ENCODE results near the gene TMEM80. TPM values are rescaled to one million over a fixed set of nuclear protein-coding genes. Genes with fewer than 3 reads are reported as not detected.

Gene TMEM80
- total RNA-seq, 1 donor from 2014 or later = 12.8 TPM

DNA sequence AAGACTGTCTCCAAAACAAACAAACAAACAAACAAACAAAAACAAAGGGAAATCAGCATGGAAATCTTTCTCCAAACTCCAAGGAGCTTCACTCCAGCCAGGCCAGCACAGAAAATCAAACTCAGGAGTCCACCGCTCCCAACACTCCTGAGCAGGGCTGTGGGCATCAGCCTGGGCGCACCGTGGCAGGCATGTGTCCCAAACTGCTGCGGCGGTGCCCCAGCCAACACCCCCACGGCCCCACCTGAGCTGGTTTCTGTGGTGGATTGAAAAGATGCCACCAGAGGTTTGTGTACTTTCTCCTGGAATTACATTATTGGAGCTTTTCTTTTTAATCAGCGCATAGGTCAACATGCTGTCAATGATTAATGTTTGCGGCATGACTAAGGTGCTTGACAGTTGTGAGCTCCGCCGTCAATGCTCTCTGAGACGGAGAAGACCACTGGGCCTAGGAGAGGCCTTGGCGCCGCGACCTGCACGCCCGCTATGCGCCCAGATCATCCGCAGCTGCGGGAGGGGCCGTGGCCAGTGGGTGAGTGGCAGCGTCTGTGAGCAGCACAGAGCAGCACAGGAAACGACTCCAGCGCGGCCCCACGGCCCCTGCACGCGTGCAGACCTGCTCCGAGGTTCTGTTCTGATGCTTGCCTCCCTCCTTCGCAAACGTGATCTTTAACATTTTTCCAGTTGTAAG, 40.4 kb upstream of the TMEM80 start:
- intact Hi-C loops (cut with DNase I) = no loop called here
- Histone ChIP-seq H3K27me3 (no peaks in the 10 kb centered on the region), H3K36me3 (peaks cover 0 to 15% of the 10 kb centered on the region in 2 donors)

DNA sequence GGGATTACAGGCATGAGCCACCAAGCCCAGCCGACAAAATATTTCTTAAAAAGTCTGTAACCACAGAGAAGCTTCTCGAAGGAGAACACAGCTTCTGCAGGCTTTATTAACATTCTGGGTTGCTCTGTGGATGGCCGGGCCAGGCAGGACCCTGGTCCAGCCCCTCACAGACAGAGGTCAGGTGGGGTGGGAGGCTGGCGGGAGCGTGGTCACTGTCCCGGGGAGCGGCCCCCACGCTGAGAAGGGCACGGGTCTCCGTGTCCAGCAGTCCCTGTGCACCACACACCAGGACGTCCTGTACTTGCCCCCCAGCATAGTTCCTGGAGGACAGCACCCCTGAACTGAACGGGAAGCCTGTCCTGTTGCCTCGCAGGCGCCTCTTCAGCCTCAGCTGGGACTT, 39.2 kb upstream of the TMEM80 start:
- H3K4me3 ChIP-seq = no peak overlapping the region
- no peaks in the 10 kb centered on the region for H3K27me3 ChIP-seq
- TF ChIP-seq POLR2AphosphoS5 (IDR thresholded peaks at IDR 0.05; ENCODE audit: insufficient read depth in 1 of 2, low read depth in 1 of 2) (no peak), POLR2A (IDR thresholded peaks at IDR 0.05) (no peak)
- TF ChIP-seq, protein P1, sequence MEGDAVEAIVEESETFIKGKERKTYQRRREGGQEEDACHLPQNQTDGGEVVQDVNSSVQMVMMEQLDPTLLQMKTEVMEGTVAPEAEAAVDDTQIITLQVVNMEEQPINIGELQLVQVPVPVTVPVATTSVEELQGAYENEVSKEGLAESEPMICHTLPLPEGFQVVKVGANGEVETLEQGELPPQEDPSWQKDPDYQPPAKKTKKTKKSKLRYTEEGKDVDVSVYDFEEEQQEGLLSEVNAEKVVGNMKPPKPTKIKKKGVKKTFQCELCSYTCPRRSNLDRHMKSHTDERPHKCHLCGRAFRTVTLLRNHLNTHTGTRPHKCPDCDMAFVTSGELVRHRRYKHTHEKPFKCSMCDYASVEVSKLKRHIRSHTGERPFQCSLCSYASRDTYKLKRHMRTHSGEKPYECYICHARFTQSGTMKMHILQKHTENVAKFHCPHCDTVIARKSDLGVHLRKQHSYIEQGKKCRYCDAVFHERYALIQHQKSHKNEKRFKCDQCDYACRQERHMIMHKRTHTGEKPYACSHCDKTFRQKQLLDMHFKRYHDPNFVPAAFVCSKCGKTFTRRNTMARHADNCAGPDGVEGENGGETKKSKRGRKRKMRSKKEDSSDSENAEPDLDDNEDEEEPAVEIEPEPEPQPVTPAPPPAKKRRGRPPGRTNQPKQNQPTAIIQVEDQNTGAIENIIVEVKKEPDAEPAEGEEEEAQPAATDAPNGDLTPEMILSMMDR (IDR thresholded peaks at IDR 0.05) = no peak
- H3K36me3 ChIP-seq = peaks cover 0 to 4% of the 10 kb centered on the region in 2 donors
- DNase-seq (ENCODE audit: extremely low spot score in 2 of 2) = no peak
- no peak overlapping the region for H3K27ac ChIP-seq
- intact Hi-C loops (cut with DNase I) = no loop called here
- no peaks in the 10 kb centered on the region for H3K9me3 ChIP-seq
- H3K4me1 ChIP-seq = peaks cover 4% of the 10 kb centered on the region

More for the DNA sequence above, 40.4 kb upstream of the TMEM80 start:
- Histone ChIP-seq H3K9me3 (no peaks in the 10 kb centered on the region), H3K4me3 (no peak overlapping the region), H3K4me1 (peaks cover 4% of the 10 kb centered on the region), H3K27ac (no peak overlapping the region)
- TF ChIP-seq, protein P1 (IDR thresholded peaks at IDR 0.05) = no peak
- no peak for TF ChIP-seq POLR2AphosphoS5 (IDR thresholded peaks at IDR 0.05; ENCODE audit: insufficient read depth in 1 of 2, low read depth in 1 of 2)
- TF ChIP-seq POLR2A (IDR thresholded peaks at IDR 0.05) = no peak
- DNase-seq (ENCODE audit: extremely low spot score in 2 of 2) = no peak

DNA sequence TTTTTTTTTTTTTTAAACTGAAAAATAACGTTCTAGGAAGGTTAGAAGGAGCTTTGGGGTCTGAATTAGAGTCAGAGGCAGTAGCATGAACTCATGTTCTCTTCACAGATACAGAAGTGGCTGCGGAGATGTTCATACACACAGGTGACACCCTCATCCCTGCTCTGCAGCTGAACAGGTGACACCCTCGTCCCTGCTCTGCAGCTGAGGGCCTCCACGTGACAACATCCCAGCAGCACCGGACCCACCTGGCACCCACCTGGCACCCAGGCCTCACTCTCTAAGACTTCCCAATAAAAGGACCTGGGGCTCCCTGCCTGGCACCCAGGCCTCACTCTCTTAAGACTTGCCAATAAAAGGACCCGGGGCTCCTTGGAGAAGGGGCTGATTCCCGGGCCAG, 38.8 kb upstream of the TMEM80 start:
- Histone ChIP-seq H3K36me3 (peaks cover 0 to 4% of the 10 kb centered on the region in 2 donors), H3K9me3 (no peaks in the 10 kb centered on the region), H3K4me1 (peaks cover 4% of the 10 kb centered on the region), H3K4me3 (no peak overlapping the region), H3K27ac (no peak overlapping the region), H3K27me3 (no peaks in the 10 kb centered on the region)
- no peak for DNase-seq (ENCODE audit: extremely low spot score in 2 of 2)
- intact Hi-C loops (cut with DNase I) = no loop called here
- TF ChIP-seq POLR2AphosphoS5 (IDR thresholded peaks at IDR 0.05; ENCODE audit: insufficient read depth in 1 of 2, low read depth in 1 of 2) = no peak
- no peak for TF ChIP-seq POLR2A (IDR thresholded peaks at IDR 0.05)
- TF ChIP-seq, protein P1 (IDR thresholded peaks at IDR 0.05) = no peak

DNA sequence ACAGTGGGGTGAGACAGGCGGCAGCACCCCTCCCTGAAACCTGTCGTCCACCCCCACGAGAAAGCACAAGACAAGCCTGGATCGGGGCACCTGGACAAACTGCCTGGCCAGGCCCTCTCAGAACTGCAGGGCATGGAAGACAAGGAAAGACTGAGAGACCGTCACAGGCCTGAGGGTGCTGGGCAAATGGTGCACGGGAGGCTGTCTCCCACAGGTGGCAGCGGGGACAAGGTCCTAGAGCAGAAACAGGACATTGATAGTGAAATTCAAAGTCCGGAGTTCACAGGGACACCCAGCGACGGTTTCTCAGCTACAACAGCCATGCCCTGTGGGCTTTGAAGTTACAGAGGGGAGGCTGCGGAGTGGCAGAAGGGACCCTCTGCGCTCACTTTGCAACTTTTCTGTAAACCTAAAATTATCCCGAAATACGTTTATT, 37.9 kb upstream of the TMEM80 start:
- H3K9me3 ChIP-seq = no peaks in the 10 kb centered on the region
- no peak overlapping the region for H3K4me3 ChIP-seq
- peaks cover 0 to 4% of the 10 kb centered on the region in 2 donors for H3K36me3 ChIP-seq
- no peak overlapping the region for H3K27ac ChIP-seq
- TF ChIP-seq, protein P1 (IDR thresholded peaks at IDR 0.05) = no peak
- no peak for TF ChIP-seq POLR2A (IDR thresholded peaks at IDR 0.05)
- TF ChIP-seq POLR2AphosphoS5 (IDR thresholded peaks at IDR 0.05; ENCODE audit: insufficient read depth in 1 of 2, low read depth in 1 of 2) = no peak
- H3K4me1 ChIP-seq = peaks cover 4% of the 10 kb centered on the region
- no peak for DNase-seq (ENCODE audit: extremely low spot score in 2 of 2)
- intact Hi-C loops (cut with DNase I) = no loop called here
- H3K27me3 ChIP-seq = no peaks in the 10 kb centered on the region

DNA sequence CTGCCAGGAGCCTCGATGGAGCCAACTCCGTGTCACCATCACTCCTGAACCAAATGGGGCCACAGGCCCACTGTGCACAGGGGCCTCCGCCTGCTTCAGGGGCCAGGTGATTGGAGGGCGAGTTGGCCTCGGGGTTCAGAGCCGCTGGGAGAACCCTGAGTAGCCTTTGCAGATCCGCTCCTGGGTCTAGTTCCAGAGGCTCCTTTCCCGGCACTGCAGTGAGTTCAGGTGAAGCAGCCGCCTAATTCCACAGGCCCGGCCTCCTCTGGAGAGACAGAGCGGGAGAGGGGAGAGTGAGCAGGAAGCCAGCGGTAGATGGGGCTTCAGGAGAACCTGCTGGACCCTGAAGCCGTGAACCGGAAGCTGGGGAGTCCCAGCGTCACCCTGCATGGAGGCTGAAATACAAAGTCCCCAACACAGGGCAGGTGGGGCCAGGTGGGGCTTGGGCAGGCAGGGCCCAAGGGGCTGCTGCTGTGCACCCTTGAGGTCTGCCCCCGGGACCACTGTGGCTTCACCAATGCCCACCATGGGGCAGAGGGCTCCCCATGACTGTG, 36.0 kb upstream of the TMEM80 start:
- intact Hi-C loops (cut with DNase I) = loop anchor here (5.0 kb wide), 1 partner anchor 68 kb away; no protein-coding TSS in a partner anchor
- Histone ChIP-seq H3K27me3 (no peaks in the 10 kb centered on the region), H3K4me1 (peaks cover 4% of the 10 kb centered on the region), H3K27ac (no peak overlapping the region), H3K9me3 (no peaks in the 10 kb centered on the region), H3K4me3 (no peak overlapping the region), H3K36me3 (peaks cover 0 to 4% of the 10 kb centered on the region in 2 donors)
- TF ChIP-seq POLR2AphosphoS5 (IDR thresholded peaks at IDR 0.05; ENCODE audit: insufficient read depth in 1 of 2, low read depth in 1 of 2) = no peak
- TF ChIP-seq POLR2A (IDR thresholded peaks at IDR 0.05) = no peak
- TF ChIP-seq, protein P1 (IDR thresholded peaks at IDR 0.05) = no peak
- no peak for DNase-seq (ENCODE audit: extremely low spot score in 2 of 2)

All from vagina (tissue), 2 donors.